ENCODE results near the gene XPO4.

Gene XPO4

DNA sequence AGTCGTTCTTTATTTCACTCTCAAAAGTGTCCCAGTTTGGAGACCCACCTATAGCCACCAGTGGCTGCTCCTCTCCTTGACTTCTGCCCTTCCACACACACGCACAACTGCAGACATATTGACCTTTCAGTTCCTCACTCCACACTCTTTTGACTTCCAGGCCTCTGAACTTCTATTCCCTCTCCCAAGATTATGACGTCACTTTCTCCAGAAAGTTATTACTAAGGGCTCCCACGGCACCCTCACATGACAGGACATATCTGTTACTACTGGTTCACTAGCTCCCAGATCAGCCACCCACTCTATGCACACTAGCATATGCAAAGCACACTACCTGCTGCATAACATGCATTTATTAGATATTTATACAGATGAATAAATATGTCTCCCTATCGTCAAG, 45.9 kb downstream of the XPO4 start:
- Histone ChIP-seq H3K36me3 (ENCODE audit: control insufficient read depth, insufficient read depth, low read length) (peaks cover 27% of the 10 kb centered on the region), H3K27ac (ENCODE audit: low read depth, low read length, severe bottlenecking) (no peak overlapping the region), H3K4me1 (ENCODE audit: control insufficient read depth, insufficient read depth, low read length, poor library complexity, severe bottlenecking) (no peaks in the 10 kb centered on the region), H3K9me3 (ENCODE audit: control insufficient read depth, low read length) (no peaks in the 10 kb centered on the region), H3K4me3 (ENCODE audit: extremely low read depth, insufficient read depth, low read length, poor library complexity, severe bottlenecking) (no peak overlapping the region)
- WGBS, 2 experiments (ENCODE audit: insufficient coverage in 2 of 2), result 90 to 96% methylated on average over 3 to 4 of the region's 5 CpGs

DNA sequence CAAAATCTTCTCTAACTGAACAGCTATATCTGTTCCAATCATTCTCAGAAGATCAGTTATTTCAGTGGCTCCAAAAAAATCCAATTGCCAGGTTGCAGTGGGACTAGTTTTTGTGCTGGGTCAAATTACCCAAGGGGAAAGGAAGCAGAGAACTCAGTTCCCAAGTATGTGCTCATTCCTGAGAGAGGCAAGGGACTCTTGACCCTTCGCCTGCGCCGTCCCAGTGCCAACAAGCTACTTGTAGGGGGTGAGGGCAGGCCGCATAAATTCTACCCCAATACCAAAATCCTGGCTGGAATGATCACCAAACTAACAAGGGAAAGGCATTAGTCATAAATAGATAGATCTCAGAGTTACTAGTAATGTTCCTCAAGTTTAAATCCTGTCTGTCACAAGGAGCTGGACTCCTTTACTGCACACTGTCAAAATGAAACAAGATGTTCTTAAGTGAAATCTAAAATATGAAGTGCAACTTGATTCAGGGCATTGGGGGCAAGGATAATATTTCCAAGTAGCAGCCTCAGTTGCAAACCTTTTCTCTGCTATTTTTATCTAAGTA, 50.6 kb downstream of the XPO4 start:
- WGBS, 2 experiments (ENCODE audit: insufficient coverage in 2 of 2), result 80% methylated on average over 1 of the region's 4 CpGs; no CpG with 5 or more reads in 1 of the 2 experiments
- peaks cover 22% of the 10 kb centered on the region for H3K36me3 ChIP-seq (ENCODE audit: control insufficient read depth, insufficient read depth, low read length)
- H3K4me3 ChIP-seq (ENCODE audit: extremely low read depth, insufficient read depth, low read length, poor library complexity, severe bottlenecking), result no peak overlapping the region
- no peak overlapping the region for H3K27ac ChIP-seq (ENCODE audit: low read depth, low read length, severe bottlenecking)
- H3K4me1 ChIP-seq (ENCODE audit: control insufficient read depth, insufficient read depth, low read length, poor library complexity, severe bottlenecking), result peaks cover 5% of the 10 kb centered on the region
- no peaks in the 10 kb centered on the region for H3K9me3 ChIP-seq (ENCODE audit: control insufficient read depth, low read length)

DNA sequence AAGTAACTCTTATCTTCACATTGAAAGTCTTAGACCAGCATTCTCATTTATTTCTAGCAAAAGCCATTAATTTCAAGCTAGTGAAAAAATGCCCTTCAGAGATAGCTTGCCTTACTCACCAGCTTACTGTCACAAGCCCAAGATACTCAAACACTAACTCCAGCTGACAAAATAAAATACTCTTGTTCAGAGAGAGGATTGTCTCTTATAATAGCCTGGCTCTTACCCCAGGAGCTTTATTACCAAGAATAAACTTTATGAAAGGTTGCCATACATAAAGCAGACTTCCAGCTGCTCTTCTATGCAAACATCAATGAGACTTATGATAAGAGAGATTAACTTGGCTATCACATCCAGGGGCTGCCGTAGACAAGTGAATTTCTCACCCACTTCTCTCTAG, 53.6 kb downstream of the XPO4 start:
- Histone ChIP-seq H3K27ac (ENCODE audit: low read depth, low read length, severe bottlenecking) (peak overlapping the region; percentile 57), H3K4me3 (ENCODE audit: extremely low read depth, insufficient read depth, low read length, poor library complexity, severe bottlenecking) (no peak overlapping the region)

DNA sequence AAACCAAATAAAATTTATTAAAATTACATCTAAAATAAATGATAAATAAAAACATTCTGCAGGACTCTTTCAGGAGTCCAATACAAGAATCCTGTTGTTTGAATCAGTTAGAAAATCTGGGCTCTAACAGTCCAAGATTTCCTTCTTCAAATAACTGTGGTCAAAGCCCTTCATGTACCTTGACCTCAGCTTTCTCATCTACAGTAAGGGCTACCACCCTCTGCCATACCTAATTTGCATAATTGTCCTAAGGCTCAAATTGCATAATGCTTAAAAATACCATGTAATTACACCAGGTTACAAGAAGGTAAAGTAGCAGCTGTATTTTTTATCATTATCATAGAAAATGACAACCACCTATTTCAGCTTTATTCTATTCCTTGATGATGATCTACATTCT, 54.3 kb downstream of the XPO4 start:
- H3K9me3 ChIP-seq (ENCODE audit: control insufficient read depth, low read length), result no peaks in the 10 kb centered on the region
- H3K4me1 ChIP-seq (ENCODE audit: control insufficient read depth, insufficient read depth, low read length, poor library complexity, severe bottlenecking), result peaks cover 5% of the 10 kb centered on the region
- H3K27ac ChIP-seq (ENCODE audit: low read depth, low read length, severe bottlenecking), result no peak overlapping the region
- H3K36me3 ChIP-seq (ENCODE audit: control insufficient read depth, insufficient read depth, low read length), result peaks cover 15% of the 10 kb centered on the region
- H3K4me3 ChIP-seq (ENCODE audit: extremely low read depth, insufficient read depth, low read length, poor library complexity, severe bottlenecking), result no peak overlapping the region

More for the DNA sequence above, 53.6 kb downstream of the XPO4 start:
- H3K36me3 ChIP-seq (ENCODE audit: control insufficient read depth, insufficient read depth, low read length), result peaks cover 18% of the 10 kb centered on the region
- no peaks in the 10 kb centered on the region for H3K9me3 ChIP-seq (ENCODE audit: control insufficient read depth, low read length)
- H3K4me1 ChIP-seq (ENCODE audit: control insufficient read depth, insufficient read depth, low read length, poor library complexity, severe bottlenecking), result peaks cover 5% of the 10 kb centered on the region
- WGBS, 2 experiments (ENCODE audit: insufficient coverage in 2 of 2), result no CpG with 5 or more reads among the region's 1 CpG

DNA sequence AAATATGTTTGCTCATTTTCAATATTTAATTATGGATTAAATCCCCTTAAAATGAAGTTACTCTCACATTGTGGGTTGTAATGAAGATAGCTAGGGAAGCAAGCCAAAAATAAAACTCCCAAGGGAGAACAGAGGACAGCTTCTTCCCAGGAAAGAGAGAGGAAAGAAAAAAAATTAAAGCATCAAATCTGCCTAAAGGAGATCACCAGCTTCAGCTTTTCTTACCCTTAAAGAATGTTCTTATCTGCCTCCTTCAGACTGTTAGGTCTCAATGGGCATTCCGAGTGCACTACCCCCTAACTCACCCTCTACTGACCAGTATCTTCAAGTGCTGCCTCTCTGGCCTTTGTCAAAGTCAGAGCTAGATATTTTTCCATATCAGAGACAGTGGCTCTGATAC, 55.2 kb downstream of the XPO4 start:
- H3K27ac ChIP-seq (ENCODE audit: low read depth, low read length, severe bottlenecking), result peak overlapping the region; percentile 60
- 14 to 38% methylated on average over 1 of the region's 1 CpG for WGBS, 2 experiments (ENCODE audit: insufficient coverage in 2 of 2)
- H3K4me3 ChIP-seq (ENCODE audit: extremely low read depth, insufficient read depth, low read length, poor library complexity, severe bottlenecking), result no peak overlapping the region
- H3K4me1 ChIP-seq (ENCODE audit: control insufficient read depth, insufficient read depth, low read length, poor library complexity, severe bottlenecking), result peaks cover 5% of the 10 kb centered on the region
- no peaks in the 10 kb centered on the region for H3K9me3 ChIP-seq (ENCODE audit: control insufficient read depth, low read length)
- H3K36me3 ChIP-seq (ENCODE audit: control insufficient read depth, insufficient read depth, low read length), result peaks cover 15% of the 10 kb centered on the region

DNA sequence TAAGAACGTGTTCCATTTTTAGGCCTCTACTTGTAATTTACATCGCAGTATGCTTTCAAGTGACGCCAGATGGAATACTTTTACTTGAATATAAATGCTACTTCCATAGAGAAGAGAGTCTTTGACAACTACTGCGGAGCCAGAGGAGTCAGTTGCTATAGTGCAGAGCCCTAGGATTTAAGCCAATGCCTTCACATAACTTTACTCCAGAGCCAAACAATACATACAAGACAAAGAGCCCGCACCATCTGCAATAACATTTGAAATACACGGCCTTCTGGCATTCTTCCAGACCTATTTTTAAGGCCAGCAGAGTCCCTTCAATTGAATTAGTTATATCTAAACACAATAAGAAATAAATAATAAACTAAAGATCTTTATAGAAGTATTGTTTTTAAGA, 59.4 kb downstream of the XPO4 start:
- Histone ChIP-seq H3K36me3 (ENCODE audit: control insufficient read depth, insufficient read depth, low read length) (peaks cover 24% of the 10 kb centered on the region), H3K4me3 (ENCODE audit: extremely low read depth, insufficient read depth, low read length, poor library complexity, severe bottlenecking) (no peak overlapping the region), H3K4me1 (ENCODE audit: control insufficient read depth, insufficient read depth, low read length, poor library complexity, severe bottlenecking) (peaks cover 4% of the 10 kb centered on the region), H3K9me3 (ENCODE audit: control insufficient read depth, low read length) (no peaks in the 10 kb centered on the region), H3K27ac (ENCODE audit: low read depth, low read length, severe bottlenecking) (no peak overlapping the region)
- WGBS, 2 experiments (ENCODE audit: insufficient coverage in 2 of 2), result 89 to 100% methylated on average over 1 to 3 of the region's 6 CpGs

DNA sequence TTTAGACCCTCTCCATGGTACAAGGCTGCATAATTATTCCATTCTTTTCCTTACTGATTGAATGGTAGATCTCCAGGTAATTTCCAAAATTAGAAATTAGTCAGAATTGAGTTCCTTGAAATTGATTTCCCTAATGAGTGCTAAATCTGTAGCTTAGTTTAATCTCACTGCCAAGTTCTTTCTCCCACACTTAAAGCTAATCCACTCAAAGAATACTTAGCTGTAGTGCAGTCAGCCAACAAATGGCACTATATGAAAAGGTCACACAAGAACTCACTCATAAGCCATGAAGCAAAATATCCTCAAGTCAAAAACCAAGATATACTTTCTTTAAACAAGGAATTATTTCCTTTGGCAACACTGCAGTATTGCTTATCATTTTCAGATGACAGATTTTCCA, 62.0 kb downstream of the XPO4 start:
- no peak overlapping the region for H3K27ac ChIP-seq (ENCODE audit: low read depth, low read length, severe bottlenecking)
- H3K4me1 ChIP-seq (ENCODE audit: control insufficient read depth, insufficient read depth, low read length, poor library complexity, severe bottlenecking), result no peaks in the 10 kb centered on the region
- no peaks in the 10 kb centered on the region for H3K9me3 ChIP-seq (ENCODE audit: control insufficient read depth, low read length)
- no peak overlapping the region for H3K4me3 ChIP-seq (ENCODE audit: extremely low read depth, insufficient read depth, low read length, poor library complexity, severe bottlenecking)
- peaks cover 44% of the 10 kb centered on the region for H3K36me3 ChIP-seq (ENCODE audit: control insufficient read depth, insufficient read depth, low read length)

DNA sequence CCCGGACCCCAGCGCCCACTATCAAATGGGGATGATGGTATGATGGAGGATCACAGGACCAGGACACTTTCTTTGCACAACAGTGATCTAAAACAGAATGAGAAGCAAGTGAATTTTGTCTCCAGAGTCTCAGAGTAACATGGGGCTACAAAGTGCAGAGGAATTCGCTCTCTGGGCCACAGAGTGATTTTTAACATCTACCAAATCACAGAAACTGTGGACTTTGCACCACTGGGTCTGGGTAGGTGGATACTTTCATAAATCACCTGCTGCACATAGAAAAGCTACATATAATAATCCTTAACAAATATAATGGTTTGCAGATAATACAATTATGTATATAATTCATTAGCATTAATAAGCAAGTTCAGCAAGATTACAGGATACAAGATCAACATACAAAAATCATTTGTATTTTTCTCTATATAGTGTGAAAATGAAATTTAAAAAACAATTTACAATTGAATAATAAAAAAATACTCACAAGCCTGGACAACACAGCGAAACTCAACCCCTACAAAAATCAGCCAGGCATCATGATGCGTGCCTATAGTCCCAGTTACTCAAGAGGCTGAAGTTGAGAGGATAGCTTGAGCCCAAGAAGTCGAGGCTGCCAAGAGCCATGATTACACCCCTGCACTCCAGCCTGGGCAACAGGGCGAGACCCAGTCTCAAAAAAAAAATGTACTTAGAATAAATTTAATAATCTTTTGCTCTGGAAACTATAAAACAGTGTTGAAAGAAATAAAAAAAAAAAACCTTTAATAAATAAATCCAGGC, 68.5 kb downstream of the XPO4 start:
- Histone ChIP-seq H3K4me1 (ENCODE audit: control insufficient read depth, insufficient read depth, low read length, poor library complexity, severe bottlenecking) (no peaks in the 10 kb centered on the region), H3K4me3 (ENCODE audit: extremely low read depth, insufficient read depth, low read length, poor library complexity, severe bottlenecking) (no peak overlapping the region), H3K9me3 (ENCODE audit: control insufficient read depth, low read length) (no peaks in the 10 kb centered on the region), H3K27ac (ENCODE audit: low read depth, low read length, severe bottlenecking) (no peak overlapping the region), H3K36me3 (ENCODE audit: control insufficient read depth, insufficient read depth, low read length) (peaks cover 37% of the 10 kb centered on the region)
- 95 to 100% methylated on average over 4 of the region's 7 CpGs for WGBS, 2 experiments (ENCODE audit: insufficient coverage in 2 of 2)

DNA sequence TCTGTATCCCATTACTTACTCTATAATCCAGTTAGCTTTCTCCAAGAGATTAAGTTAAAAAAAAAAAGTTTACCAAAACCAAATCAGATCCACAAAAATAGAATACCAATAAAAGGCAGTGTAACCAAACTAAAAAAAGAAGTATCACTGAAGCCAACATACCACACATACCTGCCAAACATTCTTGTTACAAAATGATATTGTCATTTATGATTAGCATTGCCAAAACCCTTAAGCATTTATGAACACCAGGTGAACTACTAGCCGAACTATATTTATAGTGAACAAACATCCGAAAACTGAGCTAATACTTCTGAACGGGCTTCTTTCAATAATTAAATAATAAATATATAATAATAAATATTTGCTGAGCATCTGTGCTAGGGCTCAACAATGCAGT, 69.7 kb downstream of the XPO4 start:
- no CpG with 5 or more reads among the region's 3 CpGs for WGBS, 2 experiments (ENCODE audit: insufficient coverage in 2 of 2)

DNA sequence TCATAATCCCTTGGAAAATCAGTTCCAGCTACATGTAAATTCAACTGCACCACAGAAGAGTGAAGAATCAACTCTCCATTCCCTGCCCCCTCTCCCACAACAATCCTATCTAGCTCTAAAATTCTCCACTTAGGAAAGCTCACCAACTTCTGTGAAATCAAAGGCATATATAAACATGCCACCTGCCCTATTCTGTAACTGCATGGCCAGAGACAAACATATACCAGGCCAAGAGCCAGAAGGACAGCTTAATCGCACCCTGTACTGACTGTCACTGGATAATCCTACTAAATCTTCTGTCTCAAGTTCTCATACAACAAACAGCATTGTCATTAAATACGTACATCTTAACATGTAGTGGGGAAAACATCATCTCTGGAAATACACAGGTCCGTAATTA, 70.6 kb downstream of the XPO4 start:
- H3K36me3 ChIP-seq (ENCODE audit: control insufficient read depth, insufficient read depth, low read length), result peaks cover 21% of the 10 kb centered on the region
- WGBS, 2 experiments (ENCODE audit: insufficient coverage in 2 of 2), result 80% methylated on average over 1 of the region's 3 CpGs
- H3K27ac ChIP-seq (ENCODE audit: low read depth, low read length, severe bottlenecking), result no peak overlapping the region
- no peaks in the 10 kb centered on the region for H3K4me1 ChIP-seq (ENCODE audit: control insufficient read depth, insufficient read depth, low read length, poor library complexity, severe bottlenecking)
- H3K9me3 ChIP-seq (ENCODE audit: control insufficient read depth, low read length), result no peaks in the 10 kb centered on the region
- H3K4me3 ChIP-seq (ENCODE audit: extremely low read depth, insufficient read depth, low read length, poor library complexity, severe bottlenecking), result no peak overlapping the region

More for the DNA sequence above, 69.7 kb downstream of the XPO4 start:
- H3K36me3 ChIP-seq (ENCODE audit: control insufficient read depth, insufficient read depth, low read length), result peaks cover 28% of the 10 kb centered on the region
- no peaks in the 10 kb centered on the region for H3K9me3 ChIP-seq (ENCODE audit: control insufficient read depth, low read length)
- H3K27ac ChIP-seq (ENCODE audit: low read depth, low read length, severe bottlenecking), result no peak overlapping the region
- H3K4me1 ChIP-seq (ENCODE audit: control insufficient read depth, insufficient read depth, low read length, poor library complexity, severe bottlenecking), result no peaks in the 10 kb centered on the region
- H3K4me3 ChIP-seq (ENCODE audit: extremely low read depth, insufficient read depth, low read length, poor library complexity, severe bottlenecking), result no peak overlapping the region

DNA sequence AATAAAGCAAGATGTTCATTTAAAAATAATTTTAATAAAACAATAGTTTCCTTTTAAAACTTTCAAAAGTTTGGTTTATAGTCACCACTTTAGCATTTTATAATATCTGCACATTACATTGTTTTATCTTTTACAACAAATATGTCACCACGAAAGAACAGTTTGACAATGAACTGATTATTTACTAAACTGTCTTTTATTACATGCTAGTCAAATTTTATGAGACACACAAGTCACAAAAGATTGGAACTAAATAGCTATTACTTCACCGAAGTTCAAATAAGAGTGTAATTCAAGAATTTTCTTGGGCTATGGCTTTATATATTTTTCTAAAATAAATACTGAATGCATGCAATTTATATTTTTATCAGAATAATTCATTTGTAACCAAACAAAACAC, 71.3 kb downstream of the XPO4 start:
- Histone ChIP-seq H3K36me3 (ENCODE audit: control insufficient read depth, insufficient read depth, low read length) (peaks cover 18% of the 10 kb centered on the region), H3K9me3 (ENCODE audit: control insufficient read depth, low read length) (no peaks in the 10 kb centered on the region), H3K27ac (ENCODE audit: low read depth, low read length, severe bottlenecking) (no peak overlapping the region), H3K4me3 (ENCODE audit: extremely low read depth, insufficient read depth, low read length, poor library complexity, severe bottlenecking) (no peak overlapping the region), H3K4me1 (ENCODE audit: control insufficient read depth, insufficient read depth, low read length, poor library complexity, severe bottlenecking) (no peaks in the 10 kb centered on the region)
- WGBS, 2 experiments (ENCODE audit: insufficient coverage in 2 of 2), result 80% methylated on average over 1 of the region's 2 CpGs; no CpG with 5 or more reads in 1 of the 2 experiments

Data from mesodermal cell (in vitro differentiated cells).